HCT116 (cell line): Measurements from ENCODE around the gene PLSCR4. TPM values are rescaled to one million over a fixed set of nuclear protein-coding genes. Genes with fewer than 3 reads are reported as not detected.

ENCODE experiments used
- ATAC-seq: fragments of 200-7000 bp; cut with Tn5 transposase; 2 replicates; pipeline ENCODE4 v1.9.1; 2020; ENCODE audit warnings: mild to moderate bottlenecking, moderate library complexity
- BruUV-seq: library from RNA; stranded (reverse); fragments of 400-500 nt; replicated peaks from 2 replicates; lab custom pipeline; 2021; lab: Mats Ljungman, UMichigan
- CTCF ChIA-PET: fragments of 300-600 bp; sonication (Branson Sonifier 250); formaldehyde crosslinking; loops from one replicate; lab custom pipeline; 2021; ENCODE audit warnings: antibody characterized with exemption; lab: Charles Lee
- POLR2A ChIA-PET: fragments of 300-600, 350-600 bp; sonication (Branson Sonifier 250); formaldehyde crosslinking; loops from one replicate; lab custom pipeline; 2021; ENCODE audit warnings: antibody characterized with exemption; lab: Charles Lee
- RAD21 ChIA-PET, 2 experiments: fragments of 300-600 bp; sonication (Branson Sonifier 250); formaldehyde crosslinking; loops; one replicate each; lab custom pipeline; 2023; ENCODE audit warnings: low total read pairs in 2 of 2; ENCODE audit not compliant: uncharacterized antibody in 2 of 2, unreplicated experiment in 2 of 2, low non-redundant PET in 1 of 2; lab: Charles Lee
- DNase-seq: peaks from one replicate; pipeline ENCODE4 v3.0.0-alpha.2; 2010; ENCODE audit warnings: low read depth, low spot score
- H2AFZ ChIP-seq: fragments of 200-600 bp; shearing (Covaris generic), sonication (generic); 2 replicates; pipeline ENCODE4 v1.6.1; 2017; ENCODE audit warnings: low read depth, mixed run types, mixed read lengths, antibody characterized with exemption, low read length; ENCODE audit not compliant: poor library complexity, severe bottlenecking
- H3K27ac ChIP-seq: 2 replicates; pipeline ENCODE4 v1.5.1; 2012; ENCODE audit warnings: low read depth, low read length
- H3K27me3 ChIP-seq: fragments of 200-600 bp; sonication (generic); 2 replicates; pipeline ENCODE4 v1.6.1; 2016; ENCODE audit warnings: mixed run types, low read length, mixed read lengths; ENCODE audit not compliant: insufficient read depth
- H3K36me3 ChIP-seq, 2 experiments: fragments of 200-500 bp in 1 of 2; fragments of 200-600 bp in 1 of 2; sonication (Bioruptor generic) in 1 of 2; sonication (generic) in 1 of 2; 2 replicates each; pipeline versions ENCODE4 v1.5.1 to v1.6.1; 2014 to 2016; ENCODE audit warnings: low read length in 2 of 2, inconsistent platforms in 1 of 2, mixed read lengths in 1 of 2, mixed run types in 1 of 2; ENCODE audit not compliant: insufficient read depth in 2 of 2, control insufficient read depth in 1 of 2
- H3K4me1 ChIP-seq, 2 experiments: fragments of 200-600 bp in 1 of 2; sonication (generic) in 1 of 2; 2 replicates each; pipeline versions ENCODE4 v1.5.1 to v1.6.1; 2012 to 2017; ENCODE audit warnings: low read length in 2 of 2, inconsistent platforms in 1 of 2, mild to moderate bottlenecking in 1 of 2, mixed read lengths in 1 of 2, mixed run types in 1 of 2, moderate library complexity in 1 of 2; ENCODE audit not compliant: insufficient read depth in 2 of 2, control insufficient read depth in 1 of 2
- H3K4me2 ChIP-seq: fragments of 200-600 bp; sonication (generic); 2 replicates; pipeline ENCODE4 v1.6.1; 2017; ENCODE audit warnings: mixed run types, low read length, mixed read lengths
- H3K4me3 ChIP-seq, 2 experiments: fragments of 200-600 bp in 1 of 2; sonication (generic) in 1 of 2; replicated peaks in 1 of 2; 2 replicates each; pipeline ENCODE4 v1.5.1; 2011 to 2016; ENCODE audit warnings: low read length in 2 of 2, control low read depth in 1 of 2, low read depth in 1 of 2, mild to moderate bottlenecking in 1 of 2, mixed read lengths in 1 of 2, mixed run types in 1 of 2
- H3K79me2 ChIP-seq: fragments of 200-600 bp; sonication (generic); 2 replicates; pipeline ENCODE4 v1.6.1; 2017; ENCODE audit warnings: mild to moderate bottlenecking, mixed run types, low read length, moderate library complexity, mixed read lengths; ENCODE audit not compliant: insufficient read depth
- H3K9ac ChIP-seq: fragments of 200-600 bp; sonication (generic); 2 replicates; pipeline ENCODE4 v1.6.1; 2016; ENCODE audit warnings: low read length, mixed read lengths
- H3K9me2 ChIP-seq: fragments of 200-600 bp; sonication (generic), shearing (Covaris generic); 2 replicates; pipeline ENCODE4 v1.6.1; 2017; ENCODE audit warnings: mixed run types, mild to moderate bottlenecking, moderate library complexity; ENCODE audit not compliant: insufficient read depth
- H3K9me3 ChIP-seq, 2 experiments: fragments of 200-500 bp in 1 of 2; fragments of 200-600 bp in 1 of 2; sonication (Bioruptor generic) in 1 of 2; sonication (generic) in 1 of 2; 2 replicates each; pipeline ENCODE4 v1.6.1; 2014 to 2017; ENCODE audit warnings: low read length in 2 of 2, mixed read lengths in 2 of 2, inconsistent platforms in 1 of 2, low read depth in 1 of 2, mild to moderate bottlenecking in 1 of 2, mixed run types in 1 of 2, moderate library complexity in 1 of 2; ENCODE audit not compliant: control insufficient read depth in 1 of 2, insufficient read depth in 1 of 2
- H4K20me1 ChIP-seq: fragments of 200-600 bp; sonication (generic), shearing (Covaris generic); 2 replicates; pipeline ENCODE4 v1.6.1; 2017; ENCODE audit warnings: mixed run types, mild to moderate bottlenecking, moderate library complexity; ENCODE audit not compliant: insufficient read depth
- CBX3 ChIP-seq: IDR thresholded peaks from 2 replicates; pipeline ENCODE4 v1.6.1; 2012; ENCODE audit warnings: low read depth
- EGR1 ChIP-seq: IDR thresholded peaks from 2 replicates; pipeline ENCODE4 v1.6.1; 2012; ENCODE audit warnings: low read depth
- EZH2 ChIP-seq: fragments of 200-600 bp; sonication (generic); IDR thresholded peaks from 2 replicates; pipeline ENCODE4 v1.6.1; 2017; ENCODE audit warnings: antibody characterized with exemption, mixed run types
- EZH2phosphoT487 ChIP-seq: fragments of 200-600 bp; IDR thresholded peaks from 2 replicates; pipeline ENCODE4 v1.6.1; 2018; ENCODE audit warnings: antibody characterized with exemption, borderline replicate concordance
- FOSL1 ChIP-seq: IDR thresholded peaks from 2 replicates; pipeline ENCODE4 v1.6.1; 2012; ENCODE audit warnings: low read depth
- POLR2A ChIP-seq: IDR thresholded peaks from 2 replicates; pipeline ENCODE4 v1.7.0; 2011; ENCODE audit warnings: borderline replicate concordance; ENCODE audit not compliant: insufficient read depth, insufficient read length; ENCODE audit errors: extremely low read depth
- POLR2AphosphoS5 ChIP-seq: IDR thresholded peaks from 2 replicates; pipeline ENCODE4 v1.6.1; 2011; ENCODE audit warnings: mild to moderate bottlenecking, low read depth, low read length, moderate library complexity
- RAD21 ChIP-seq: IDR thresholded peaks from 2 replicates; pipeline ENCODE4 v1.6.1; 2012; ENCODE audit warnings: low read depth, mild to moderate bottlenecking
- SIN3A ChIP-seq: IDR thresholded peaks from 2 replicates; pipeline ENCODE4 v1.6.1; 2012; ENCODE audit warnings: low read depth
- SP1 ChIP-seq: IDR thresholded peaks from 2 replicates; pipeline ENCODE4 v1.6.1; 2012; ENCODE audit warnings: low read depth
- SRF ChIP-seq: IDR thresholded peaks from 2 replicates; pipeline ENCODE4 v1.6.1; 2012; ENCODE audit warnings: low read depth
- TCF7L2 ChIP-seq: IDR thresholded peaks from 2 replicates; pipeline ENCODE4 v1.7.0; 2011; ENCODE audit warnings: borderline replicate concordance, inconsistent platforms; ENCODE audit not compliant: insufficient read depth, insufficient read length; ENCODE audit errors: extremely low read depth
- YY1 ChIP-seq: IDR thresholded peaks from 2 replicates; pipeline ENCODE4 v1.6.1; 2011; ENCODE audit warnings: low read length, low read depth, moderate library complexity, mild to moderate bottlenecking; ENCODE audit not compliant: insufficient replicate concordance; ENCODE audit errors: extremely low read depth
- ZNF274 ChIP-seq: fragments of 200-500 bp; sonication (Bioruptor generic); IDR thresholded peaks from 2 replicates; pipeline ENCODE4 v1.6.1; 2014; ENCODE audit warnings: mild to moderate bottlenecking, low read depth, low read length, inconsistent platforms
- intact Hi-C: fragments of 100-400 bp; cut with micrococcal nuclease; formaldehyde crosslinking; loops from 2 replicates; pipeline ENCODE4 v1.10.0; 2022
- total RNA-seq: library from RNA; stranded (reverse); gene quantifications from one replicate; pipeline ENCODE4 v1.2.1, GENCODE V29; 2021; ENCODE audit not compliant: unreplicated experiment
- TF ChIP-seq, protein P1 (sequence below): IDR thresholded peaks from 2 replicates; pipeline ENCODE4 v1.6.1; 2012; ENCODE audit warnings: low read depth
- TF ChIP-seq, protein P2 (sequence below), 3 experiments: fragments of 200-600 bp in 1 of 3; sonication (generic) in 1 of 3; IDR thresholded peaks in 2 of 3; conservative IDR thresholded peaks in 1 of 3; 2 replicates each; pipeline ENCODE4 v1.5.1; 2012 to 2017; ENCODE audit warnings: low read depth in 2 of 3, low read length in 2 of 3, antibody characterized with exemption in 1 of 3, borderline replicate concordance in 1 of 3, control low read depth in 1 of 3, mild to moderate bottlenecking in 1 of 3, mixed read lengths in 1 of 3, mixed run types in 1 of 3, moderate library complexity in 1 of 3; ENCODE audit not compliant: insufficient read depth in 1 of 3
- TF ChIP-seq, protein P3 (sequence below): IDR thresholded peaks from 2 replicates; pipeline ENCODE4 v1.6.1; 2012

The PLSCR4 gene
- total RNA-seq, 1 experiment from 2014 or later, result 4.1 TPM

DNA sequence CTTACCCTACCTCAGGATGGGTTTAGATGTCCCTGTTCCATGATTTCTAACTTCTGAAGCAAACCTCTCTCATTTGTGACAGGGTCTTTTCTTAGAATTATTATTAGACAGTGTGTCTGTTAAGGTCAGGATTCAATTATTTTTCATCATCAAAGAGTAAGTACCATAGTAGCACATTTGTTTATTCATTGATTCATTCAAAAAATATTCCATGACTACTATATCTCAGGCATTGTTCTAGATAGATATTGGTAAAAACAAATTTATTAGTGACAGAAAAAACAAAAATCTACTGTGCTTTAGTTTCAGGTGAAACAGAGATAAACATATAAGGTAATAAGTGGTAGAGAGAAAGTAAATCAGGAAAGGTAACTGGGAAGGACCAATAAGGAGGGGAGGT is 86.4 kb downstream of the PLSCR4 start:
- Histone ChIP-seq H3K4me2 (no peak overlapping the region), H3K36me3 (no peaks in the 10 kb centered on the region), H3K27me3 (no peaks in the 10 kb centered on the region), H3K27ac (no peak overlapping the region), H3K4me3 (no peak overlapping the region), H3K79me2 (no peaks in the 10 kb centered on the region), H3K9ac (no peak overlapping the region), H3K4me1 (peaks cover 8 to 20% of the 10 kb centered on the region in 2 experiments; a peak in 3 of 4 replicates), H3K9me2 (no peaks in the 10 kb centered on the region), H4K20me1 (no peaks in the 10 kb centered on the region), H3K9me3 (no peaks in the 10 kb centered on the region), H2AFZ (no peak overlapping the region)
- BruUV-seq, result no TSS peak
- ChIA-PET RAD21 (no interaction called here), POLR2A (no interaction called here), CTCF (no interaction called here)
- DNase-seq (no peak), ATAC-seq (no peak)
- intact Hi-C loops, result no loop called here
- TF ChIP-seq ZNF274 (no peak), RAD21 (no peak), POLR2A (no peak), YY1 (no peak), EZH2phosphoT487 (no peak), POLR2AphosphoS5 (no peak), FOSL1 (no peak), EZH2 (no peak), CBX3 (no peak), EGR1 (no peak), SP1 (no peak), SIN3A (no peak), SRF (no peak), TCF7L2 (no peak)
- TF ChIP-seq, protein P1, sequence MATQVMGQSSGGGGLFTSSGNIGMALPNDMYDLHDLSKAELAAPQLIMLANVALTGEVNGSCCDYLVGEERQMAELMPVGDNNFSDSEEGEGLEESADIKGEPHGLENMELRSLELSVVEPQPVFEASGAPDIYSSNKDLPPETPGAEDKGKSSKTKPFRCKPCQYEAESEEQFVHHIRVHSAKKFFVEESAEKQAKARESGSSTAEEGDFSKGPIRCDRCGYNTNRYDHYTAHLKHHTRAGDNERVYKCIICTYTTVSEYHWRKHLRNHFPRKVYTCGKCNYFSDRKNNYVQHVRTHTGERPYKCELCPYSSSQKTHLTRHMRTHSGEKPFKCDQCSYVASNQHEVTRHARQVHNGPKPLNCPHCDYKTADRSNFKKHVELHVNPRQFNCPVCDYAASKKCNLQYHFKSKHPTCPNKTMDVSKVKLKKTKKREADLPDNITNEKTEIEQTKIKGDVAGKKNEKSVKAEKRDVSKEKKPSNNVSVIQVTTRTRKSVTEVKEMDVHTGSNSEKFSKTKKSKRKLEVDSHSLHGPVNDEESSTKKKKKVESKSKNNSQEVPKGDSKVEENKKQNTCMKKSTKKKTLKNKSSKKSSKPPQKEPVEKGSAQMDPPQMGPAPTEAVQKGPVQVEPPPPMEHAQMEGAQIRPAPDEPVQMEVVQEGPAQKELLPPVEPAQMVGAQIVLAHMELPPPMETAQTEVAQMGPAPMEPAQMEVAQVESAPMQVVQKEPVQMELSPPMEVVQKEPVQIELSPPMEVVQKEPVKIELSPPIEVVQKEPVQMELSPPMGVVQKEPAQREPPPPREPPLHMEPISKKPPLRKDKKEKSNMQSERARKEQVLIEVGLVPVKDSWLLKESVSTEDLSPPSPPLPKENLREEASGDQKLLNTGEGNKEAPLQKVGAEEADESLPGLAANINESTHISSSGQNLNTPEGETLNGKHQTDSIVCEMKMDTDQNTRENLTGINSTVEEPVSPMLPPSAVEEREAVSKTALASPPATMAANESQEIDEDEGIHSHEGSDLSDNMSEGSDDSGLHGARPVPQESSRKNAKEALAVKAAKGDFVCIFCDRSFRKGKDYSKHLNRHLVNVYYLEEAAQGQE, result no peak
- TF ChIP-seq, protein P2, sequence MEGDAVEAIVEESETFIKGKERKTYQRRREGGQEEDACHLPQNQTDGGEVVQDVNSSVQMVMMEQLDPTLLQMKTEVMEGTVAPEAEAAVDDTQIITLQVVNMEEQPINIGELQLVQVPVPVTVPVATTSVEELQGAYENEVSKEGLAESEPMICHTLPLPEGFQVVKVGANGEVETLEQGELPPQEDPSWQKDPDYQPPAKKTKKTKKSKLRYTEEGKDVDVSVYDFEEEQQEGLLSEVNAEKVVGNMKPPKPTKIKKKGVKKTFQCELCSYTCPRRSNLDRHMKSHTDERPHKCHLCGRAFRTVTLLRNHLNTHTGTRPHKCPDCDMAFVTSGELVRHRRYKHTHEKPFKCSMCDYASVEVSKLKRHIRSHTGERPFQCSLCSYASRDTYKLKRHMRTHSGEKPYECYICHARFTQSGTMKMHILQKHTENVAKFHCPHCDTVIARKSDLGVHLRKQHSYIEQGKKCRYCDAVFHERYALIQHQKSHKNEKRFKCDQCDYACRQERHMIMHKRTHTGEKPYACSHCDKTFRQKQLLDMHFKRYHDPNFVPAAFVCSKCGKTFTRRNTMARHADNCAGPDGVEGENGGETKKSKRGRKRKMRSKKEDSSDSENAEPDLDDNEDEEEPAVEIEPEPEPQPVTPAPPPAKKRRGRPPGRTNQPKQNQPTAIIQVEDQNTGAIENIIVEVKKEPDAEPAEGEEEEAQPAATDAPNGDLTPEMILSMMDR (IDR thresholded peaks at IDR 0.05 in 2 of 3, conservative IDR thresholded peaks at IDR 0.05 in 1 of 3; ENCODE audit: borderline replicate concordance in 1 of 3, insufficient read depth in 1 of 3, low read depth in 2 of 3, low read length in 2 of 3), result no peak
- TF ChIP-seq, protein P3, sequence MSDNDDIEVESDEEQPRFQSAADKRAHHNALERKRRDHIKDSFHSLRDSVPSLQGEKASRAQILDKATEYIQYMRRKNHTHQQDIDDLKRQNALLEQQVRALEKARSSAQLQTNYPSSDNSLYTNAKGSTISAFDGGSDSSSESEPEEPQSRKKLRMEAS, result no peak
